Measurements from ENCODE around the gene ROM1.

The ROM1 gene

DNA sequence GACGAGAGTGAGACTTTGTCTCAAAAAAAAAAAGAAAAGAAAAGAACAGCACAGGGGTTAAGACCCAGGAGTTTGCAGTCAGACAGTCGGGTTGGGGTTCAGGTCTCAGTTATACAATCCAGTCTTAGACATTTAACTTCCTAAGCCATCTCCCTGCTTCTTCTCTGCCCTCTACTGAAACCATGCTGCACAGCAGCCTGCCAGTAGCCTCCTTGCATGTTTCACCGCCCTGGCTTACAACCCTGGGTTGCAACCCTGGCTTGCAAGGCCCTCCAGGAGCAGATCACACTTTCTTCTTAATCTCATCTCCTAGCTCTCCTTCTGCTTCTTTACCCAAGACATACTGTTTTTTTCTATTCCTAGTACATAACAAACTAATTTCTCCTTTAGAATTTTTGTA lies 14.7 kb downstream of the ROM1 start:
- no peaks in the 10 kb centered on the region for H4K20me1 ChIP-seq (ENCODE audit: insufficient read depth, low read length)
- peaks cover 2% of the 10 kb centered on the region; the same call in 1 of the 2 replicates for H3F3A ChIP-seq (ENCODE audit: insufficient read depth, low read length)
- H3K4me3 ChIP-seq (ENCODE audit: low read depth, low read length, poor library complexity, severe bottlenecking), result no peak overlapping the region
- H3K27me3 ChIP-seq (ENCODE audit: insufficient read depth, low read length), result no peaks in the 10 kb centered on the region
- no peak overlapping the region for H2AFZ ChIP-seq (ENCODE audit: low read length)
- no peak overlapping the region for H3K4me2 ChIP-seq (ENCODE audit: low read length)
- no peaks in the 10 kb centered on the region for H3K79me2 ChIP-seq (ENCODE audit: insufficient read depth, low read length)
- no peaks in the 10 kb centered on the region for H3K9me3 ChIP-seq (ENCODE audit: low read length)
- H3K27ac ChIP-seq (ENCODE audit: low read depth, low read length, poor library complexity, severe bottlenecking), result no peak overlapping the region
- no peaks in the 10 kb centered on the region for H3K9me2 ChIP-seq (ENCODE audit: low read depth, low read length)
- TF ChIP-seq EZH2 (IDR thresholded peaks at IDR 0.05; ENCODE audit: borderline replicate concordance, low read length), result no peak
- TF ChIP-seq, protein P1, sequence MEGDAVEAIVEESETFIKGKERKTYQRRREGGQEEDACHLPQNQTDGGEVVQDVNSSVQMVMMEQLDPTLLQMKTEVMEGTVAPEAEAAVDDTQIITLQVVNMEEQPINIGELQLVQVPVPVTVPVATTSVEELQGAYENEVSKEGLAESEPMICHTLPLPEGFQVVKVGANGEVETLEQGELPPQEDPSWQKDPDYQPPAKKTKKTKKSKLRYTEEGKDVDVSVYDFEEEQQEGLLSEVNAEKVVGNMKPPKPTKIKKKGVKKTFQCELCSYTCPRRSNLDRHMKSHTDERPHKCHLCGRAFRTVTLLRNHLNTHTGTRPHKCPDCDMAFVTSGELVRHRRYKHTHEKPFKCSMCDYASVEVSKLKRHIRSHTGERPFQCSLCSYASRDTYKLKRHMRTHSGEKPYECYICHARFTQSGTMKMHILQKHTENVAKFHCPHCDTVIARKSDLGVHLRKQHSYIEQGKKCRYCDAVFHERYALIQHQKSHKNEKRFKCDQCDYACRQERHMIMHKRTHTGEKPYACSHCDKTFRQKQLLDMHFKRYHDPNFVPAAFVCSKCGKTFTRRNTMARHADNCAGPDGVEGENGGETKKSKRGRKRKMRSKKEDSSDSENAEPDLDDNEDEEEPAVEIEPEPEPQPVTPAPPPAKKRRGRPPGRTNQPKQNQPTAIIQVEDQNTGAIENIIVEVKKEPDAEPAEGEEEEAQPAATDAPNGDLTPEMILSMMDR (IDR thresholded peaks at IDR 0.05; ENCODE audit: low read length), result no peak
- peaks cover 79% of the 10 kb centered on the region for H3K36me3 ChIP-seq (ENCODE audit: insufficient read depth, low read length)
- no peak overlapping the region for H3K9ac ChIP-seq (ENCODE audit: low read length)
- H3K4me1 ChIP-seq (ENCODE audit: insufficient read depth, low read length, severe bottlenecking), result no peaks in the 10 kb centered on the region

- no peaks in the 10 kb centered on the region for H3K9me3 ChIP-seq (ENCODE audit: low read length)
- no peaks in the 10 kb centered on the region for H3K79me2 ChIP-seq (ENCODE audit: insufficient read depth, low read length)
- no peaks in the 10 kb centered on the region for H3K9me2 ChIP-seq (ENCODE audit: low read depth, low read length)
- no peak overlapping the region for H3K4me3 ChIP-seq (ENCODE audit: low read depth, low read length, poor library complexity, severe bottlenecking)
- no peak overlapping the region for H3K4me2 ChIP-seq (ENCODE audit: low read length)
- H3K9ac ChIP-seq (ENCODE audit: low read length), result no peak overlapping the region
- H3K27me3 ChIP-seq (ENCODE audit: insufficient read depth, low read length), result no peaks in the 10 kb centered on the region
- H3K36me3 ChIP-seq (ENCODE audit: insufficient read depth, low read length), result peaks cover 97% of the 10 kb centered on the region
- TF ChIP-seq, protein P1 (IDR thresholded peaks at IDR 0.05; ENCODE audit: low read length), result no peak
- TF ChIP-seq EZH2 (IDR thresholded peaks at IDR 0.05; ENCODE audit: borderline replicate concordance, low read length), result no peak
- H3K27ac ChIP-seq (ENCODE audit: low read depth, low read length, poor library complexity, severe bottlenecking), result no peak overlapping the region
- H3K4me1 ChIP-seq (ENCODE audit: insufficient read depth, low read length, severe bottlenecking), result no peaks in the 10 kb centered on the region
- no peaks in the 10 kb centered on the region for H3F3A ChIP-seq (ENCODE audit: insufficient read depth, low read length)
- H4K20me1 ChIP-seq (ENCODE audit: insufficient read depth, low read length), result no peaks in the 10 kb centered on the region
- H2AFZ ChIP-seq (ENCODE audit: low read length), result no peak overlapping the region
Measured at GRCh38 chr11:62632492-62632891, 19.4 kb downstream of the ROM1 start.

DNA sequence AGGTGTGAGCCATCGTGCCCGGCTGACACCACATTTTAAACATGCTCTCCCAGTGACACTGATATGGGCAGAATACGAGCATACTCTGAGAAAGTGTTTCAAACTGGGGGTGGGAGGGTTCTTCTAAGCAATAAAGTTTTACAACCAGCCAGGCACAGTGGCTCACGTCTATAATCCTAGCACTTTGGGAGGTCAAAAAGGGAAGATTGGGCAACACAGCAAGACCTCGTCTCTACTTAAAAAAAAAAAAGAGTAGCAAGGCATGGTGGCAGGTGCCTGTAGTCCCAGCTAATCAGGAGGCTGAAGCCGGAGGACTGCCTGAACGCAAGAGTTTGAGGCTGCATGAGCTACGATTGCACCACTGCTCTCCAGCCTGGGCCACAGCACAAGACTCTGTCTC lies 31.2 kb downstream of the ROM1 start:
- H3K36me3 ChIP-seq (ENCODE audit: insufficient read depth, low read length), result peaks cover 51% of the 10 kb centered on the region
- no peaks in the 10 kb centered on the region for H3K27me3 ChIP-seq (ENCODE audit: insufficient read depth, low read length)
- no peaks in the 10 kb centered on the region for H3K9me3 ChIP-seq (ENCODE audit: low read length)
- H3K4me2 ChIP-seq (ENCODE audit: low read length), result no peak overlapping the region
- peaks cover 21% of the 10 kb centered on the region for H3K4me1 ChIP-seq (ENCODE audit: insufficient read depth, low read length, severe bottlenecking)
- no peak overlapping the region for H2AFZ ChIP-seq (ENCODE audit: low read length)
- H3K9me2 ChIP-seq (ENCODE audit: low read depth, low read length), result no peaks in the 10 kb centered on the region
- H3K27ac ChIP-seq (ENCODE audit: low read depth, low read length, poor library complexity, severe bottlenecking), result no peak overlapping the region
- TF ChIP-seq EZH2 (IDR thresholded peaks at IDR 0.05; ENCODE audit: borderline replicate concordance, low read length), result no peak
- TF ChIP-seq, protein P1 (IDR thresholded peaks at IDR 0.05; ENCODE audit: low read length), result no peak
- H3F3A ChIP-seq (ENCODE audit: insufficient read depth, low read length), result no peaks in the 10 kb centered on the region
- peaks cover 36% of the 10 kb centered on the region for H3K79me2 ChIP-seq (ENCODE audit: insufficient read depth, low read length)
- H3K9ac ChIP-seq (ENCODE audit: low read length), result no peak overlapping the region
- H3K4me3 ChIP-seq (ENCODE audit: low read depth, low read length, poor library complexity, severe bottlenecking), result no peak overlapping the region
- H4K20me1 ChIP-seq (ENCODE audit: insufficient read depth, low read length), result no peaks in the 10 kb centered on the region
